ENCODE measurements around the gene LYZL4. TPM values are rescaled to one million over a fixed set of nuclear protein-coding genes. Genes with fewer than 3 reads are reported as not detected.

Gene LYZL4
- total RNA-seq, 1 experiment from 2014 or later, result not detected

DNA sequence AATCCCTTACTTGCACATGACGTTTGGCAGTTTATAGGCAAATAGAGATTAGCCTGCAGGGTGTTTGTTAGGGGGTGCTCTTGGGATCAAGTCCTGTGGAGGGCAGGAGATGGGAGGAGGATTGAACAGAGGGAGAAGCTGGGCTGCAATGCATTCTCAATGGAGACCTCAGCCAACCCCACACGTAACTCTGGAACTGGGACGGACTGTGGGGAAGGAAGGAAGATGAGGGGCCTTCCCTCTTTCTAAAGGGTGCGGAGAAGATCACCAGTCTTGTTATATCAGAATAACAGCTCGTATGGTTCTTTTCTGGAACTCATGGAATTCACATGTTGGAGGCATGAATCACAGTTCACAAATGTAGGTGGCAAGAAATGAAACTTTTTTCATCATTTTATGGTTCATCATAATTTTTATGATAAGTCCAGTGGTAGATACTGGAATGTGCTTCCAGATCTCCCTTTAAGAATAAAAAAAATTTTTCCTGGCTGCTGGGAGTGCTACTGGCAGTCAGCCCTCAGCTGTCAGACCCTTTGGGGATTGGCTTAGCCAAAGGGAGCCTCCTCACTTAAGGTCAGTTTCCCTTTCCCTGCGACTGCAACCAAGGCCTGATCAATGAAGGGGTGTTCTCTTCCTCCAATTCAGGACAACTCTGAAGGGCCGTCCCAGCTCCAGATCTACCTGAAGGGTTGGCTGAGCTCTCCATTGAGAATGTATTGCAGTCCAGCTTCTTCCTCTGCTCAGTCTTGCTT is 20.5 kb upstream of the LYZL4 start:
- no TSS peak for BruUV-seq (replicated peaks)
- TF ChIP-seq REST (IDR thresholded peaks at IDR 0.05; ENCODE audit: insufficient read depth in 1 of 2, low read depth in 2 of 2, low read length in 1 of 2), result no peak
- no peak for TF ChIP-seq CTCF (IDR thresholded peaks at IDR 0.05)
- no peak for TF ChIP-seq TCF7L2 (IDR thresholded peaks at IDR 0.05; ENCODE audit: low read depth, low read length)
- no peak for TF ChIP-seq SIN3A (IDR thresholded peaks at IDR 0.05; ENCODE audit: borderline replicate concordance, insufficient read depth, low read depth, low read length)
- no peak for TF ChIP-seq POLR2AphosphoS5 (IDR thresholded peaks at IDR 0.05; ENCODE audit: low read depth, low read length)
- intact Hi-C loops (cut with micrococcal nuclease; ENCODE audit: unreplicated experiment), result no loop called here
- CTCF ChIA-PET, result no interaction called here
- in situ Hi-C loops (cut with HindIII; ENCODE audit: low pct_unique_long_range_greater_than_20kb, low sequenced_read_pairs), result no loop called here
- Histone ChIP-seq H3K27me3 (ENCODE audit: control insufficient read depth, insufficient read depth, low read length) (no peaks in the 10 kb centered on the region), H3K4me1 (ENCODE audit: control insufficient read depth, insufficient read depth, low read length) (no peaks in the 10 kb centered on the region), H3K36me3 (ENCODE audit: control insufficient read depth, insufficient read depth, low read length) (no peaks in the 10 kb centered on the region), H3K27ac (ENCODE audit: low read length) (no peak overlapping the region), H3K9me3 (ENCODE audit: control insufficient read depth, insufficient read depth, low read depth, low read length) (no peaks in the 10 kb centered on the region; the same call in 1 of the 2 replicates), H3K4me3 (ENCODE audit: low read depth in 2 of 2, low read length in 2 of 2) (no peak overlapping the region)
- POLR2A ChIA-PET, result no interaction called here
- no peak for DNase-seq (ENCODE audit: low read depth, low spot score)
- ATAC-seq, result no peak

DNA sequence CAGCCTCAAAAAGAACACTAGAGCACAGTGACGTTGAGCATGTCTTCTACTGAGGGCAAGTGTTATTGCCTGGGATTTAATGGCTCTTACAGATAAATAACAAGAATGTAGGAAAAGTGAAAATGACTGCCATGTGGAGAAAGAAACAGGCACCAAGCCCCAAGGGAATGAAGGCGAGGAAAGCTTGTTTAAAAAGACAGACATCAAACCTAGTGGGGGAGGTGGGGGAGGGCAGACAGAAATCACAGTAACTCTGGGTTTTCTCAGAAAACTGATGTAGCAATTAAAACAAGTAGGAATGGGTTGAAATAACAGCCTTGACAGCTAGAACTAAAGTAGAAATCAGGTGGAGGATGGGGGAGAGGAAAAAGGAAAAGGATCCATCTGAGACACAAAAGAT is 18.4 kb upstream of the LYZL4 start:
- H3K27me3 ChIP-seq (ENCODE audit: control insufficient read depth, insufficient read depth, low read length), result no peaks in the 10 kb centered on the region
- H3K36me3 ChIP-seq (ENCODE audit: control insufficient read depth, insufficient read depth, low read length), result no peaks in the 10 kb centered on the region
- CTCF ChIA-PET, result no interaction called here
- no TSS peak for BruUV-seq (replicated peaks)
- in situ Hi-C loops (cut with HindIII; ENCODE audit: low pct_unique_long_range_greater_than_20kb, low sequenced_read_pairs) (no loop called here), intact Hi-C loops (cut with micrococcal nuclease; ENCODE audit: unreplicated experiment) (no loop called here)
- no peaks in the 10 kb centered on the region for H3K4me1 ChIP-seq (ENCODE audit: control insufficient read depth, insufficient read depth, low read length)
- no peak for DNase-seq (ENCODE audit: low read depth, low spot score)
- POLR2A ChIA-PET, result interaction anchor here (0.6 kb wide), 1 partner anchor 842 kb away, joined by 5 read pairs; no protein-coding TSS in a partner anchor
- no peak overlapping the region for H3K27ac ChIP-seq (ENCODE audit: low read length)
- no peak overlapping the region for H3K4me3 ChIP-seq (ENCODE audit: low read depth in 2 of 2, low read length in 2 of 2)
- no peak for ATAC-seq
- no peaks in the 10 kb centered on the region; the same call in 1 of the 2 replicates for H3K9me3 ChIP-seq (ENCODE audit: control insufficient read depth, insufficient read depth, low read depth, low read length)
- TF ChIP-seq REST (IDR thresholded peaks at IDR 0.05; ENCODE audit: insufficient read depth in 1 of 2, low read depth in 2 of 2, low read length in 1 of 2) (no peak), CTCF (IDR thresholded peaks at IDR 0.05) (no peak), SIN3A (IDR thresholded peaks at IDR 0.05; ENCODE audit: borderline replicate concordance, insufficient read depth, low read depth, low read length) (no peak), POLR2AphosphoS5 (IDR thresholded peaks at IDR 0.05; ENCODE audit: low read depth, low read length) (no peak), TCF7L2 (IDR thresholded peaks at IDR 0.05; ENCODE audit: low read depth, low read length) (no peak)
